HG02798 (cell line): Measurements from ENCODE around the gene HSPG2.
"Not testable (repeated sequence)": the region's sequence is repeated elsewhere in the genome, so short reads cannot be mapped to it uniquely, and the experiment has no call there.

ENCODE experiments used
- ATAC-seq: cut with Tn5 transposase; IDR thresholded peaks from one replicate; pipeline ENCODE4 v1.9.1; 2021; ENCODE audit warnings: mild to moderate bottlenecking; ENCODE audit not compliant: unreplicated experiment, poor library complexity

Gene HSPG2

GRCh38 chr1:21816602-21817302, 120.4 kb downstream of the HSPG2 start:
- no peak for ATAC-seq

- no peak for ATAC-seq
These were observed 121.3 kb downstream of the HSPG2 start for GRCh38 chr1:21815724-21816321.

GRCh38 chr1:21814981-21815582, 122.0 kb downstream of the HSPG2 start:
- no peak for ATAC-seq

DNA sequence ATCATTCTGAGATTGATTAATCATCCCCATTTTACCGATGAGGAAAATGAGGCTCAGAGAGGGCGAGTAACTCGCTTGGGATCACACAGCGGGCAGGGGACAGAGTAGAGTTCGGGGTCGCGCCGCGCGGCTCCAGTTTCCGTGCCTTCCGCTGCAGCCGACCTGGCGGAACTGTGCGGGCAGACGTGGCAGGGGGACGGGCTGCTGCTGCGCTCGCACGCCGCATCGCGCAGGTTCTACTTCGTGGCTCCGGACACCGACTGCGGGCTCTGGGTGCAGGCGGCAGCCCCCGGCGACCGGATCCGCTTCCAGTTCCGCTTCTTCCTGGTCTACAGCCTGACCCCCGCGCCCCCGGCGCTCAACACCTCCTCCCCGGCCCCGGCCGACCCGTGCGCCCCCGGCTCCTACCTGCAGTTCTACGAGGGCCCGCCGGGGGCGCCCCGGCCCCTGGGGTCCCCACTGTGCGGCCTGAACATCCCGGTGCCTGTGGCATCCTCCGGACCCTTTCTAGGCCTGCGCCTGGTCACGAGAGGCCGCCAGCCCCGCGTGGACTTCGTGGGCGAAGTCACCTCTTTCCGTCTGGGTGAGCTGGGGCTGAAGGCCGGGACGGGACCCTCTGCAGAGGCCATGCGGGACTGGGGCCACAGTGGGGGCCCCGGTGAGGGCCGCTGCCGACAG, 122.7 kb downstream of the HSPG2 start:
- peak; percentile 59 for ATAC-seq

DNA sequence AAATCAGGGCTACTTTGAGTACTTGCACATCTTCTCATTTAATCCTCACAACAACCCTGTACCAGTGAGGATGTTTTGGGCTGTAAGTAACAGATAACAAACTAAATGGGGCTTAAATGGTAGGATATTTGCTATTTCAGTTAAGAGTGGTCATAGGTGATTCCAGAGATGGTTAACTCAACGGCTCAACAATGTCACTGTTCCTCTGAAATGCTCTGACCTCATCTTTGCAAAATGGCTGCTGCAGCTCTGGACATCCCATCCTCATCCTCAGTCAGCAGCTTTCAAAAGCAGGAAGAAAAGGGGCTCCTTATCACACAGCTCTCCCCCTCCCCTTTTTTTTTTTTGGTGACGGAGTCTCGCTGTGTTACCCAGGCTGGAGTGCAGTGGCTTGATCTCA, 123.6 kb downstream of the HSPG2 start:
- no peak for ATAC-seq

DNA sequence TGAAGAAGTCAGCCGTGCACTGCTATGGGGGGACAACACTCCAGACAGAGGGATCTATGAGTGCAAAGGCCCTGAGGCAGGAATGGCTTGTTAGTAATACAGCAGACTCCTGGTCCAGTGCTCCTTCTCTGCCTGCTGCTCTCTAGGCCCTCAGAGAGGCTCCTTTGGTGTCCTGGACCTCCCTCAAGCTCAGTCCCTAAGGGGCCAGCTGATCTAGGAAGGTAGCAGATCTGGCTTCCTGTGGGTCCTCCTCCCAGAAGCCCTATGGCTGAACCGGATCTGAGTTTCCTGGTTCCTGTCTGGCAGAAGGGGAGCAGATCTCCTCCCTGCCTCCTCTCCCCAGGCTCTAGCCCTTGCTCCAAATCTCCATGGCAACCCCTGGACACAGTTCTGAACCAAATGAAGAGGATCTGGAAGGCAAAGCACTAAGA, 125.2 kb downstream of the HSPG2 start, which contains the start of gene LDLRAD2:
Gene LDLRAD2 (plus strand): TSS at position 391 of the 431 bp plus-strand sequence. CDS start 187 bp downstream, outside the sequence.
- ATAC-seq, result no peak

GRCh38 chr1:21804536-21804935, 132.6 kb downstream of the HSPG2 start:
- ATAC-seq, result no peak

- no peak for ATAC-seq
These were observed 136.0 kb downstream of the HSPG2 start for GRCh38 chr1:21801100-21801499.

DNA sequence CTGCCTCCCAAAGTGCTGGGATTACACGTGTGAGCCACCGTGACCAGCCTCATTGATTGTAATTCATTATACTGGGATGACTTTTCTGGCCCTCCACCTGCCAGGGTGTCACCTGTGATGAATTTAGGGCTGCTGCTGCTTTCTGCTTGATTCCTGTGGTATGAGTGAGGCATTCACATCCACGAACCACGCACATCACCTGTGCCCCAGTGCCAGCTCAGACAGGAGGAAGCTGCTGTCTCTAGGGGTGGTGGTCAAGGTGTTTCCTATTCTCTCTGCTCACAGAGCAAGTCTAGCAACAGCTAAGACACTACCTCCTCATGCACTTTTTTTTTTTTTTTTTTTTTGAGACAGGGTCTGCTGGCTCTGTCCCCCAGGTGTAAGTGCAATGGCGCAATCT, 137.4 kb downstream of the HSPG2 start:
- ATAC-seq, result no peak

GRCh38 chr1:21795075-21795474, 142.0 kb downstream of the HSPG2 start:
- no peak for ATAC-seq

DNA sequence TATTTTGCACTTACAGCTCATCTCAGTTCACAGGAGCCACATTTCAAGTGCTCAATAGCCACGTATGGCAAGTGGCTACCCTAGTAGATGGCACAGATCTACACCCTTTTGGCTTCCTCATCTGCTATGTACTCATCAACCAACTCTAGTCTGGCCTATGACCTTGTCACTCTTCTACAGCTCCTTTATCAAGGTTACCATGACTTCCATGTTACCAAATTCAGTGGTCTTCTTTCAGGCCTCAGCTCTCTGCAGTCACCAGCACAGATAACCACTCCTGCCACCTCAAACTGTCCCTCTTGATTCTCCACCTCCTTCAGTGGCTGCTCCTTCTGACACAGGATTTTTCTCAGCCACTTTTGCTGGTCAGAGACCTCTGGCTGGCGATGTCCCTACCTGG, 142.5 kb downstream of the HSPG2 start:
- ATAC-seq, result no peak

- ATAC-seq, result no peak
These were observed 144.0 kb downstream of the HSPG2 start for GRCh38 chr1:21793104-21793503.

DNA sequence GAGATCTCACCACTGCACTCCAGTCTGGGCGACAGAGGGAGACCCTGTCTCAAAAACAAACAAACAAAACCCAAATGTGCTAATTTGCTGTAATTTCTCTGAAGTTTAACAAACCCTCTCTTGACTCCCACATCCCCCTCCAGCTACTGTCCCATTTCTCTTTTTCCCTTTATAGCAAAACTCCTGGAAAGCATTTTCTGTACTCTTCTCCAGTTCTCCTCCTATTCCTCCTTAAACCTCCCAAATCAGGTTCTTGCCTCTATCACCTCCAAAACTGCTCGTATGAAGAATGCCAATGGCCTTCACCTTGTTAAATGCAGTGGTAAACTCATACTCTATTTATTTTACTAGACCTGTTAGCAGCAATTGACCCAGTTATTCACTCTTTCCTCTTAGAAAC, 150.5 kb downstream of the HSPG2 start:
- no peak for ATAC-seq

GRCh38 chr1:21785764-21786163, 151.3 kb downstream of the HSPG2 start:
- not testable (repeated sequence) for ATAC-seq

DNA sequence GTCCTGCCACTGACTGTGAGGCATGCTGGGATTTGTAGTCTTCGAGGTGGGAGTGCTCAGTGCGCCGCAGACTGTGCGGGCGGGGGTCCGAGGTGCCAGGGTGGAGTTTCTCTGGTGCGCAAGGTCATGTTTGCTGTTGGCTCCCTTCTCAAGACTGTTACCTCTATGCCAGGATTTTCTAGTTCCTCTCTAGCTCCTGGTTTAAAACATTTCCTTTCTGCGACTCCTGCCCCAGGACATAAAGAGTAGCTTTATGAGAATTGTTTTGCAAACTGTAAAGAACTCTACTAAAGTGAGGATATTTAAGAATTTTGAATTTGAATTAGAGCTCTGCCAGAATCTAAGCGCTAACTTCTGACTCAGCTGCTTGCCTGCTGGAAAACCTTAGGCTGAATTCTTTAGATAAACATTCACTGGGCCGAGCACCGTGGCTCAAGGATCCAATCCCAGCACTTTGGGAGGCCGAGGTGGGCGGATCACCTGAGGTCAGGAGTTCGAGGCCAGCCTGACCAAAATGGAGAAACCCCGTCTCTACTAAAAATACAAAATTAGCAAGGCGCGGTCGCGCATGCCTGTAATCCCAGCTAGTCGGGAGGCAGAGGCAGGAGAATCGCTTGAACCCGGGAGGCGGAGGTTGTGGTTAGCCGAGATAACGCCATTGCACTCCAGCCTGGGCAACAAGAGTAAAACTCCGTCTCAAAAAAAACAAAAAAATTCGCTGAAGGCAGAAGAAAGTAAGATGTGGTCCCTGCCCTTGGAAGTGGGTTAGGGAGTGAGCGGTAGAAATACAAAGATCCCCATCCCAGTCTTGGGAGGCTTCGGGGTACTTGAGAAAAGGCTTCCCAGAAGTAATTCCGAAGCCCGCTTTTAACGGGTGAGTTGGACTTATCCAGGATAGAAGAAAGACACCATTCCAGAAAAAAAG, 153.2 kb downstream of the HSPG2 start:
- ATAC-seq, result no peak

DNA sequence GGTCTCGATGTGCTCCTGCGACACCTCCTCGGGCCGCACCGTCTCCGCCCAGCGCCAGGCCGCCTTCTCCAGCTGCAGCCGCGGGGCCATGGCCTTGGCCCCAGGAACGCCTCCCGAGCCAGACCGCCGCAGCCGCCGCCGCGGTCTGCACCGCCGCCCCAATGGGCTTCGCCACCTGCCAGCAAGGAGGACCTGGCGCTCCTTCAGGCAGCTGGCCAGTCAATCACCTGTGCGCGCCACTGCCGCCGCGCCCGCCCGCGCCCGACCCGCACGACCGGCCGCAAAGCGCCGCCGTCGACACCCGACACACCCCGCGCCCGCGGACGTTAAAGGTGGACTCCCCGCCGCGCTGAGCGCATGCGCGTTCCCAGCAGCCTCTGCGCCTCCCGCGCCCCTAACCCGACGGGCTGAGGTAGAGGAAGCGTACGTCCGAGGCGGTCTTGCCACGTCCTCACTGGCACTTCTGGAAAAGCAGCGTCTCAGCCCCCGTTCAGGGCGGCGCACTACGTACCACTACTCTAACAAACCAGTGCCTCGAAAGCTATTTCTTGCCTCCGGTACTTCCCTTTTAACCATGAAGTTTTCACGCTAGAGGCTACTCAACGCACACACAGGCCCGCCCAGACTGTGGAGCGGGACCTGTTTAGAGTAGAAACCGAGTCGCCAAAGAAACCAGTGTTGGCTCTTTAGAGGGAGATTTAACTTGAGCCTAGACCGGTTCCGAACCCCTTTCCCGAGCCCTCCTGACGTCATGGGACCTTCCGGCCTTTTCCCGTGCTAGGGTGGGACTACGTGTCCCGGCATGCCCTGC, 154.0 kb downstream of the HSPG2 start, which contains the start of gene USP48:
Gene USP48 (minus strand): TSS at position 282 of the 811 bp plus-strand sequence. CDS start 192 bp downstream, at position 90.
- ATAC-seq, result peak; percentile 79

DNA sequence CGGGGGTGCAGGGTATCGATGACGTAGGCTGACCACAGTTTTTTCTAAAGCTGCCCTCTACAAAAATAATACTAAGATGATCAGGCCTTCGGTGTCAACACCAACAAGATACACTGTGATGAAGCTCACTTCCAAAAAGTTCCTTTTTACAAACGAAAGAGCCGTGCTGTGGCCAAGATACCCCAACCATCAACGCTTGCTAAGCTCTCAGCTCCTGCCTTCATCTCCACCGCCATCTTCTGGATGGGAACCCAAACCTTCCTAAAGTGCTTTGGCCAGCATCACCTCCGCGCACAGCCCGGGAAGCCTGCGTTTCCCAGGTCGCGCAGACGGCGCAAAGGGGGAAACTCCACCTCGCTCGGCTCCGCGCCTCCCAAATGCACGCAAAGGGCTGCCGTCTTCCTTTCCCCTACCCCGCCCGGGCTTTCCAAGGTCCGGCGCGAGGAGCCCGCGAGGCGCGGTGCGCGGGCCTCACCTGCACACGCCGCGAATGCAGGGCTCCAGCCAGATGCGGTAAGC, 154.7 kb downstream of the HSPG2 start:
- peak; percentile 18 for ATAC-seq

DNA sequence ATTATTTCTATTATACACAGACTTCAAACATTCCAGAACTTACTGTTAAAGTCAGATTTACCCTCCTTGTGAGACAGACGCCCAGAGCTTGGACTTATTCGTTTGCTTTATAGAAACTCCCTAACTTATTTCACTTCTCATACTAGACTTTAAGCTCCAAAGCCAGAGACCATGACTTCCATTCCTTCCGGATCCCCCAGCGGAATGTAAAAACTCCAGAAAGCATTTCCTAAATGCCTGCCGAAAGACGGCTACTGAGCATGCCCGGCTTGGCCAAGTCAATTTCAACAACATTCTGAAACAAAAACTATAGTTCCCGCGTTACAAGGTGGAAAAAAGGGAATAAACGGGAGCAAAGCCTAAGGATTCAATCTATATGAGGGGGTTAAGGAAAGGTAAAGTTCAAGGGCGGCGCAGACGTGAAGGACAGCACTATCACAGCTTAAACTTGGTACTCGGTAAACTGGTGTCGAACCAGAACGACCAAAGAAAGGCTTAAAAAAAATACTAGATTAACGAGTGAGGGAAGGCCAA, 155.2 kb downstream of the HSPG2 start:
- ATAC-seq, result peak; percentile 20
